Lung (tissue), 12 donors: ENCODE data around the gene TNFSF4. TPM values are rescaled to one million over a fixed set of nuclear protein-coding genes. Genes with fewer than 3 reads are reported as not detected.

ENCODE experiments used
- ATAC-seq: fragments of 200-7000 bp; cut with Tn5 transposase; one replicate; pipeline ENCODE4 v1.9.1; 2020; ENCODE audit warnings: moderate number of reproducible peaks; ENCODE audit not compliant: insufficient read depth, low FRiP score
- DNase-seq, 3 donors: peaks; one replicate each; pipeline ENCODE4 v3.0.0-alpha.2; 2013 to 2017
- H3K27ac ChIP-seq, 2 donors: one replicate each; pipeline ENCODE4 v1.5.1; 2013; ENCODE audit warnings: mild to moderate bottlenecking in 2 of 2, moderate library complexity in 2 of 2, control low read depth in 1 of 2, inconsistent platforms in 1 of 2, low read depth in 1 of 2, low read length in 1 of 2
- H3K27me3 ChIP-seq, 3 donors: one replicate each; pipeline ENCODE4 v1.5.1; 2013; ENCODE audit warnings: low read length in 2 of 3; ENCODE audit not compliant: control insufficient read depth in 3 of 3, insufficient read depth in 3 of 3
- H3K36me3 ChIP-seq, 4 donors: one replicate each; pipeline ENCODE4 v1.5.1; 2013; ENCODE audit warnings: low read length in 4 of 4, mild to moderate bottlenecking in 1 of 4, moderate library complexity in 1 of 4; ENCODE audit not compliant: control insufficient read depth in 4 of 4, insufficient read depth in 4 of 4
- H3K4me1 ChIP-seq, 5 donors: one replicate each; pipeline ENCODE4 v1.5.1; 2013; ENCODE audit warnings: low read length in 5 of 5, mild to moderate bottlenecking in 2 of 5, moderate library complexity in 1 of 5; ENCODE audit not compliant: control insufficient read depth in 5 of 5, insufficient read depth in 5 of 5
- H3K4me3 ChIP-seq: one replicate; pipeline ENCODE4 v1.5.1; 2013; ENCODE audit warnings: mild to moderate bottlenecking, control low read depth, moderate library complexity
- H3K9ac ChIP-seq, 2 donors: one replicate each; pipeline ENCODE4 v1.5.1; 2013; ENCODE audit warnings: low read length in 2 of 2, control low read depth in 1 of 2; ENCODE audit not compliant: insufficient read depth in 1 of 2
- H3K9me3 ChIP-seq, 4 donors: one replicate each; pipeline ENCODE4 v1.5.1; 2013; ENCODE audit warnings: low read length in 3 of 4, mild to moderate bottlenecking in 1 of 4, moderate library complexity in 1 of 4; ENCODE audit not compliant: control insufficient read depth in 4 of 4, insufficient read depth in 3 of 4
- WGBS, 2 donors: extraction: QIAGEN DNeasy Blood & Tissue Kit; methylation state at CpG; one replicate each; pipeline ENCODE4 v1.1.7; 2013; 5-methylcytosine and 5-hydroxymethylcytosine counted together
- polyA plus RNA-seq, 2 donors: library from polyadenylated mRNA; stranded (reverse); fragments of 200-250 nt; gene quantifications; one replicate each; pipeline ENCODE4 v1.2.1, GENCODE V29; 2013
- total RNA-seq, 2 donors: library from RNA; depleted of rRNA in 1 of 2; stranded (reverse); fragments of >200 nt in 1 of 2; gene quantifications; one replicate each; pipeline ENCODE4 v1.2.1, GENCODE V29; 2014 to 2021
- TF ChIP-seq, protein P1 (sequence below): IDR thresholded peaks from 2 replicates; pipeline ENCODE4 v1.5.1; 2012; ENCODE audit warnings: mild to moderate bottlenecking; ENCODE audit errors: control extremely low read depth, extremely low read depth
- donor health status: control.
- donor health status: control.
- donor health status: Bipolar disorder and iron deficiency.
- donor health status: healthy.
- donor health status: DM: yes; HTN: yes; CAD: no.

TNFSF4 gene
- total and polyA plus RNA-seq, 4 donors = 0.59 to 2.5 (median 1.1) TPM

- H3K9ac ChIP-seq = no peak overlapping the region
- no peaks in the 10 kb centered on the region for H3K36me3 ChIP-seq
- TF ChIP-seq, protein P1, sequence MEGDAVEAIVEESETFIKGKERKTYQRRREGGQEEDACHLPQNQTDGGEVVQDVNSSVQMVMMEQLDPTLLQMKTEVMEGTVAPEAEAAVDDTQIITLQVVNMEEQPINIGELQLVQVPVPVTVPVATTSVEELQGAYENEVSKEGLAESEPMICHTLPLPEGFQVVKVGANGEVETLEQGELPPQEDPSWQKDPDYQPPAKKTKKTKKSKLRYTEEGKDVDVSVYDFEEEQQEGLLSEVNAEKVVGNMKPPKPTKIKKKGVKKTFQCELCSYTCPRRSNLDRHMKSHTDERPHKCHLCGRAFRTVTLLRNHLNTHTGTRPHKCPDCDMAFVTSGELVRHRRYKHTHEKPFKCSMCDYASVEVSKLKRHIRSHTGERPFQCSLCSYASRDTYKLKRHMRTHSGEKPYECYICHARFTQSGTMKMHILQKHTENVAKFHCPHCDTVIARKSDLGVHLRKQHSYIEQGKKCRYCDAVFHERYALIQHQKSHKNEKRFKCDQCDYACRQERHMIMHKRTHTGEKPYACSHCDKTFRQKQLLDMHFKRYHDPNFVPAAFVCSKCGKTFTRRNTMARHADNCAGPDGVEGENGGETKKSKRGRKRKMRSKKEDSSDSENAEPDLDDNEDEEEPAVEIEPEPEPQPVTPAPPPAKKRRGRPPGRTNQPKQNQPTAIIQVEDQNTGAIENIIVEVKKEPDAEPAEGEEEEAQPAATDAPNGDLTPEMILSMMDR = no peak
- peaks cover 0 to 5% (median 4%) of the 10 kb centered on the region in 5 donors for H3K4me1 ChIP-seq
- ATAC-seq = no peak
- H3K9me3 ChIP-seq = peaks cover 0 to 2% (median 0%) of the 10 kb centered on the region in 4 donors
- no peak overlapping the region for H3K4me3 ChIP-seq
- WGBS, 2 donors = 93 to 97% methylated on average over 2 of the region's 2 CpGs
- no peaks in the 10 kb centered on the region for H3K27me3 ChIP-seq
- peak in 1 of 3 donors; percentile 33 for DNase-seq
- no peak overlapping the region for H3K27ac ChIP-seq
Observed at GRCh38 chr1:173212952-173213491, 5.9 kb upstream of the TNFSF4 start.

- Histone ChIP-seq H3K27ac (no peak overlapping the region), H3K9ac (no peak overlapping the region), H3K4me3 (no peak overlapping the region), H3K27me3 (no peaks in the 10 kb centered on the region), H3K36me3 (no peaks in the 10 kb centered on the region), H3K9me3 (no peaks in the 10 kb centered on the region), H3K4me1 (peaks cover under 1 to 24% (median 5%) of the 10 kb centered on the region in 5 donors)
- DNase-seq (no peak), ATAC-seq (no peak)
- 76 to 79% methylated on average over 1 of the region's 1 CpG for WGBS, 2 donors
- TF ChIP-seq, protein P1 = no peak
Observed at GRCh38 chr1:173210716-173211231, 3.6 kb upstream of the TNFSF4 start.

GRCh38 chr1:173210283-173210682, 3.2 kb upstream of the TNFSF4 start:
- Histone ChIP-seq H3K9me3 (no peaks in the 10 kb centered on the region), H3K4me1 (peaks cover 2 to 29% (median 9%) of the 10 kb centered on the region in 5 donors), H3K4me3 (no peak overlapping the region), H3K36me3 (no peaks in the 10 kb centered on the region), H3K27ac (no peak overlapping the region), H3K9ac (no peak overlapping the region), H3K27me3 (no peaks in the 10 kb centered on the region)
- no peak for ATAC-seq
- TF ChIP-seq, protein P1 = no peak
- WGBS, 2 donors = 24 to 59% methylated on average over 2 of the region's 2 CpGs
- DNase-seq = no peak
